Peyer's patch (tissue), 4 donors: Measurements from ENCODE around the gene EPHA1. TPM values are rescaled to one million over a fixed set of nuclear protein-coding genes. Genes with fewer than 3 reads are reported as not detected.
"Not testable (repeated sequence)": the region's sequence is repeated elsewhere in the genome, so short reads cannot be mapped to it uniquely, and the experiment has no call there.

Experiments used
- DNase-seq, 3 donors: peaks; one replicate each; pipeline ENCODE4 v3.0.0-alpha.2; 2017 to 2019
- H3K27ac ChIP-seq, 4 donors: fragments of 200-600 bp; sonication (generic); one replicate each; pipeline ENCODE4 v1.5.1; 2016 to 2019
- H3K27me3 ChIP-seq, 2 donors: fragments of 200-600 bp; sonication (generic); one replicate each; pipeline ENCODE4 v1.5.1; 2019
- H3K36me3 ChIP-seq, 3 donors: fragments of 200-600 bp; sonication (generic); one replicate each; pipeline ENCODE4 v1.5.1; 2016 to 2019
- H3K4me1 ChIP-seq, 4 donors: fragments of 200-600 bp; sonication (generic); one replicate each; pipeline ENCODE4 v1.5.1; 2016 to 2019
- H3K4me3 ChIP-seq, 4 donors: fragments of 200-600 bp; sonication (generic); 1 replicate in 3 of 4; 2 replicates in 1 of 4; pipeline ENCODE4 v1.5.1; 2016 to 2019; ENCODE audit warnings: mild to moderate bottlenecking in 1 of 4
- H3K9me3 ChIP-seq, 4 donors: fragments of 200-600 bp; sonication (generic); one replicate each; pipeline ENCODE4 v1.5.1; 2016 to 2019; ENCODE audit warnings: mild to moderate bottlenecking in 1 of 4
- POLR2A ChIP-seq, 2 donors: fragments of 450-650 bp; IDR thresholded peaks; one replicate each; pipeline ENCODE4 v1.5.1; 2017; ENCODE audit warnings: antibody characterized with exemption in 2 of 2, mild to moderate bottlenecking in 2 of 2, moderate library complexity in 2 of 2
- total RNA-seq, 4 donors: library from RNA; depleted of rRNA; stranded (reverse); fragments of >200 nt; gene quantifications; one replicate each; pipeline ENCODE4 v1.1.0, GENCODE V29; 2016
- TF ChIP-seq, protein P1 (sequence below), 6 experiments: fragments of 450-650 bp in 4 of 6; fragments of 200-600 bp in 2 of 6; sonication (generic) in 1 of 6; IDR thresholded peaks; one replicate each; pipeline ENCODE4 v1.5.1; 2017 to 2019; ENCODE audit warnings: antibody characterized with exemption in 6 of 6, mild to moderate bottlenecking in 3 of 6, moderate library complexity in 1 of 6

Gene EPHA1
- total RNA-seq, 4 donors from 2014 or later, result 52.5 to 81.3 (median 63.9) TPM

DNA sequence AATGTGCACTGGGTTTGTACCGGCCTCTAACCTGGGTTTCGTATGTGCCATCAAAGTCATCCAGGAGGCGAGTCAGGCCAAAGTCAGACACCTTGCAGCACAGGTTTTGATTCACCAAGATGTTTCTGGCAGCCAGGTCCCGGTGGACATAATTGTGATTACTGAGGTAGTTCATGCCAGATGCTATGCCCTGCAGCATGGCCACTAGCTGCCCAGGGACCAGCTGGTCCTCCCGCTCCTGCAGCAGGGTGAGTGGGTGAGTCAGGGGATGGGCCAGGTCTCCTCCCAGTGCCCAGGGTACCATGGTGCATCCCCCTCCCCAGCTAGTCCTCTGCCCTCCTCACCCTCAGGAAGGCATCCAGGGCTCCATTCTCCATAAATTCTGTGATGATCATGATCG is 13.9 kb downstream of the EPHA1 start:
- TF ChIP-seq POLR2A (IDR thresholded peaks at IDR 0.05), result no peak
- TF ChIP-seq, protein P1, sequence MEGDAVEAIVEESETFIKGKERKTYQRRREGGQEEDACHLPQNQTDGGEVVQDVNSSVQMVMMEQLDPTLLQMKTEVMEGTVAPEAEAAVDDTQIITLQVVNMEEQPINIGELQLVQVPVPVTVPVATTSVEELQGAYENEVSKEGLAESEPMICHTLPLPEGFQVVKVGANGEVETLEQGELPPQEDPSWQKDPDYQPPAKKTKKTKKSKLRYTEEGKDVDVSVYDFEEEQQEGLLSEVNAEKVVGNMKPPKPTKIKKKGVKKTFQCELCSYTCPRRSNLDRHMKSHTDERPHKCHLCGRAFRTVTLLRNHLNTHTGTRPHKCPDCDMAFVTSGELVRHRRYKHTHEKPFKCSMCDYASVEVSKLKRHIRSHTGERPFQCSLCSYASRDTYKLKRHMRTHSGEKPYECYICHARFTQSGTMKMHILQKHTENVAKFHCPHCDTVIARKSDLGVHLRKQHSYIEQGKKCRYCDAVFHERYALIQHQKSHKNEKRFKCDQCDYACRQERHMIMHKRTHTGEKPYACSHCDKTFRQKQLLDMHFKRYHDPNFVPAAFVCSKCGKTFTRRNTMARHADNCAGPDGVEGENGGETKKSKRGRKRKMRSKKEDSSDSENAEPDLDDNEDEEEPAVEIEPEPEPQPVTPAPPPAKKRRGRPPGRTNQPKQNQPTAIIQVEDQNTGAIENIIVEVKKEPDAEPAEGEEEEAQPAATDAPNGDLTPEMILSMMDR (IDR thresholded peaks at IDR 0.05), result no peak
- H3K4me3 ChIP-seq, result no peak overlapping the region
- DNase-seq, result peak in 1 of 3 donors; percentile 23
- no peaks in the 10 kb centered on the region for H3K27me3 ChIP-seq
- no peaks in the 10 kb centered on the region for H3K9me3 ChIP-seq
- H3K36me3 ChIP-seq, result peaks cover 0 to 61% (median 0%) of the 10 kb centered on the region in 3 donors
- H3K4me1 ChIP-seq, result peaks cover 0 to 57% (median 2%) of the 10 kb centered on the region in 4 donors
- peak overlapping the region in 1 of 4 donors; percentile 19 for H3K27ac ChIP-seq

DNA sequence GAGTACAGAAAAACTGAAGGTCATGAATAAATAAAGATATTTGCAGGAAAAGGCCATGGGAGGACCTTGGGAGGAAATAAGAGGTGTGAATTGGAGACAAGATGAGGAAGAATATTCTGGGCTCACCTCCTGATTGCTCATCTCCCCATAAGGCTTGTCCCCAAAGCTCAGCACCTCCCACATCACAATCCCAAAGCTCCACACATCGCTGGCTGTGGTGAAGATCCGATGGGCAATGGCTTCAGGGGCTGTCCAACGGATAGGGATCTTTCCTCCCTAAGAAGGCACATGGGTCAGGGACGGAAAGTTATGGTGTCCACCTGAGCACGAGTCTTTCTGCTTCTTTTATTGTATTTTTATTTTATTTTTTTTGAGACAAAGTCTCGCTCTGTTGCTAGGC is 14.6 kb downstream of the EPHA1 start:
- peaks cover 0 to 57% (median 2%) of the 10 kb centered on the region in 4 donors for H3K4me1 ChIP-seq
- H3K27ac ChIP-seq, result no peak overlapping the region
- no peaks in the 10 kb centered on the region for H3K27me3 ChIP-seq
- no peaks in the 10 kb centered on the region for H3K9me3 ChIP-seq
- H3K36me3 ChIP-seq, result peaks cover 0 to 61% (median 0%) of the 10 kb centered on the region in 3 donors
- no peak overlapping the region for H3K4me3 ChIP-seq
- no peak for DNase-seq
- TF ChIP-seq POLR2A (IDR thresholded peaks at IDR 0.05), result no peak
- TF ChIP-seq, protein P1 (IDR thresholded peaks at IDR 0.05), result no peak

DNA sequence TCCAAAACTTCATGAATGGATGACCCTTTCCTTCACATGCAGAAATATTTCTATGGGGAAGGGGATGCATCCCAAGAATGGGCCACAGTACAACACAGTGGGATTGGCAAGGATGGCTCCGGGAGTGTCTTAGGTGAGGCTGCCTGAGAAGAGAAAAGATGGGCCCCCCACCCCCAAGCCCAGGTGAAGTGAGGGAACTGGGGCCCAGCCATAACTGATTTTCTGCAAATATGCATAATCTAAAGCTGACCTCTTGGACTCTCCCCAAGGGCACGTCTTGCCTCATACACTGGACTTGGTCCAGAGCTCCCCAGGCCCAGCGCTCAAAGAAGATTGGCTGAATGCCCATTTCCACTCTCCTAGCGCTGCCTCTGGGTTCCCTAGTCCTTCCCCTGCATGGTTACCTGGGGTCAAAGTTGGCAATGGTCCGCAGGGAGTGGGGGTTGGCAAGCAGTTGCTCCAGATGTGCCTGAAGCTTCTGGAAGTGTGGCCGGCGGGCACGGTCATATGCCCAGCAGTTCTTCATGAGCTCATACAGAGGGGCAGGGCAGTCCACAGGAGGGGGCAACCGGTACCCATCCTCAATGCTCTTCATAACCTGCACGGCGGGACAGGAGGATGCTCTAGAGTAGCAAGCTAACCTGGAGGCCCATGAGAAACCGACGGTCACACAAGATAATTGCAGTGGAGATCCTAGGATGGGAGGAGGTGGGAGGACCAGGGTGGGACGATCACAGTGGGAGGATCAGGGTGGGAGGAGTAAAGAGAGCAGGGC is 15.2 kb downstream of the EPHA1 start:
- H3K36me3 ChIP-seq, result peaks cover 0 to 61% (median 0%) of the 10 kb centered on the region in 3 donors

DNA sequence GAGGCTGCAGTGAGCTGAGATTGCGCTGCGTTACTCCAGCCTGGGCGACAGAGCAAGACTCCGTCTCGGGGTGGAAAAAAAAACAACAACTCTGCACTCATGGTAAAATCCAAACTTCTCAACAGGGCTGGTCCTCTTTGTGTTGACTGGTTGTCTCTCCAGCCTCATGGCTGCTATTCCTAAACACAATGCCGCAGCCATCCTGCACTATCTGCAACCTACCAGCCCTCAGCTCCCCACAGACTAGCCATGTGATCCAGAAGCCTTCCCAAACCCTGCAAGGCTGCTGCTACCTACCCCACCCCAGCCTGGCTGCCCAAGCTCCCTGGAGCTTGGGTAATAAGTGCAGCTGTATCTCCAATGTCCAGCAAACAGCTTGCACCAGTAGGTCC is 15.8 kb downstream of the EPHA1 start:
- H3K36me3 ChIP-seq, result peaks cover 0 to 61% (median 0%) of the 10 kb centered on the region in 3 donors
- no peak for TF ChIP-seq POLR2A (IDR thresholded peaks at IDR 0.05)
- TF ChIP-seq, protein P1 (IDR thresholded peaks at IDR 0.05), result no peak
- peak overlapping the region in 2 of 4 donors; percentile 69 to 81 for H3K27ac ChIP-seq
- H3K27me3 ChIP-seq, result no peaks in the 10 kb centered on the region
- H3K4me1 ChIP-seq, result peaks cover 0 to 57% (median 2%) of the 10 kb centered on the region in 4 donors
- peak in 2 of 3 donors; percentile 28 to 41 for DNase-seq
- no peaks in the 10 kb centered on the region for H3K9me3 ChIP-seq
- H3K4me3 ChIP-seq, result no peak overlapping the region

More for the DNA sequence above, 15.2 kb downstream of the EPHA1 start:
- Histone ChIP-seq H3K4me1 (peaks cover 0 to 57% (median 2%) of the 10 kb centered on the region in 4 donors), H3K27ac (peak overlapping the region in 1 of 4 donors; percentile 81), H3K27me3 (no peaks in the 10 kb centered on the region), H3K4me3 (no peak overlapping the region), H3K9me3 (no peaks in the 10 kb centered on the region)
- DNase-seq, result peak in 2 of 3 donors; percentile 47 to 54
- TF ChIP-seq, protein P1 (IDR thresholded peaks at IDR 0.05), result no peak
- no peak for TF ChIP-seq POLR2A (IDR thresholded peaks at IDR 0.05)

DNA sequence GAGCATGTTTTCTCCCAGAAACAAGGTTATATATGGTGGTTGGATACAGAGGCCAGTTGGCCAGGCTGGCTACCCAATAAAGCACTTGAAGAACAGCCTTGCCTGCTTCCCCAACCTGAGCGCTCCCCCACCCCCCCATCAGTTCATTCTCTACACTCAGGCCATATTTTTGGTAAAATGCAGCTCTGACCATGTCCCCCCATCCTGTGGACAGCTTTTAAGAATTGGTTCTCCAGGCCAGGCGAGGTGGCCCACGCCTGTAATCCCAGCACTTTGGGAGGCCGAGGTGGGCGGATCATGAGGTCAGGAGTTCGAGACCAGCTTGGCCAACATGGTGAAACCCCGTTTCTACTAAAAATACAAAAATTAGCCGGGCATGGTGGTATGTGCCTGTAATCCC is 16.2 kb downstream of the EPHA1 start:
- H3K36me3 ChIP-seq, result peaks cover 0 to 63% (median 0%) of the 10 kb centered on the region in 3 donors
- DNase-seq, result peak in 1 of 3 donors; percentile 36
- not testable (repeated sequence) for H3K4me3 ChIP-seq, H3K9me3 ChIP-seq, H3K27me3 ChIP-seq
- H3K27ac ChIP-seq, result peak overlapping the region; percentile 38 to 83 (median 75)
- H3K4me1 ChIP-seq, result peaks cover 0 to 60% (median 2%) of the 10 kb centered on the region in 4 donors
